ENCODE results near the gene DTYMK. TPM values are rescaled to one million over a fixed set of nuclear protein-coding genes. Genes with fewer than 3 reads are reported as not detected.

The DTYMK gene
- total RNA-seq, 1 donor from 2014 or later: 26.1 TPM

- Mint-ChIP-seq H3K36me3 (ENCODE audit: low read depth, unreplicated experiment) (peaks cover 35% of the 10 kb centered on the region), H3K27me3 (ENCODE audit: low read depth, unreplicated experiment) (no peaks in the 10 kb centered on the region), H3K4me3 (ENCODE audit: unreplicated experiment) (no peak overlapping the region), H3K4me1 (ENCODE audit: low read depth, unreplicated experiment) (peaks cover 5% of the 10 kb centered on the region), H3K9me3 (ENCODE audit: unreplicated experiment) (no peaks in the 10 kb centered on the region), H3K27ac (ENCODE audit: unreplicated experiment) (no peak overlapping the region)
- H3K27ac ChIP-seq (ENCODE audit: low read depth, low read length): no peak overlapping the region
- no peak overlapping the region for H3K4me2 ChIP-seq (ENCODE audit: low read length)
- H4K20me1 ChIP-seq (ENCODE audit: insufficient read depth, low read length): peaks cover 26% of the 10 kb centered on the region
- no peak for DNase-seq (ENCODE audit: low read depth)
- H3K4me1 ChIP-seq (ENCODE audit: insufficient read depth, low read length): no peaks in the 10 kb centered on the region
- peaks cover 5% of the 10 kb centered on the region for H3K79me2 ChIP-seq (ENCODE audit: insufficient read depth, low read length)
- peaks cover 28% of the 10 kb centered on the region for H3K36me3 ChIP-seq (ENCODE audit: insufficient read depth, low read length)
- no peaks in the 10 kb centered on the region for H3K27me3 ChIP-seq (ENCODE audit: insufficient read depth, low read length)
- FAIRE-seq: no peak
- no peak overlapping the region for H3K4me3 ChIP-seq (ENCODE audit: insufficient read depth, low read depth, low read length)
- no peaks in the 10 kb centered on the region for H3K9me3 ChIP-seq (ENCODE audit: insufficient read depth, low read depth, low read length)
- H2AFZ ChIP-seq (ENCODE audit: low read depth, low read length): no peak overlapping the region
- TF ChIP-seq CTCF (IDR thresholded peaks at IDR 0.05; ENCODE audit: insufficient read depth, low read depth, low read length) (no peak), EZH2 (IDR thresholded peaks at IDR 0.05; ENCODE audit: insufficient read depth, low read length) (no peak)
- H3K9ac ChIP-seq (ENCODE audit: low read length): no peak overlapping the region
These were observed 28.8 kb downstream of the DTYMK start for GRCh38 chr2:241657786-241658254.

GRCh38 chr2:241656190-241656741 lies 30.3 kb downstream of the DTYMK start:
- peaks cover 35% of the 10 kb centered on the region for H3K36me3 ChIP-seq (ENCODE audit: insufficient read depth, low read length)
- FAIRE-seq: no peak
- H3K36me3 Mint-ChIP-seq (ENCODE audit: low read depth, unreplicated experiment): peaks cover 38% of the 10 kb centered on the region

More at GRCh38 chr2:241656190-241656741, 30.3 kb downstream of the DTYMK start:
- Mint-ChIP-seq H3K4me1 (ENCODE audit: low read depth, unreplicated experiment) (peaks cover 5% of the 10 kb centered on the region), H3K4me3 (ENCODE audit: unreplicated experiment) (no peak overlapping the region), H3K27ac (ENCODE audit: unreplicated experiment) (no peak overlapping the region), H3K9me3 (ENCODE audit: unreplicated experiment) (no peaks in the 10 kb centered on the region), H3K27me3 (ENCODE audit: low read depth, unreplicated experiment) (no peaks in the 10 kb centered on the region)
- Histone ChIP-seq H3K9ac (ENCODE audit: low read length) (no peak overlapping the region), H3K27me3 (ENCODE audit: insufficient read depth, low read length) (no peaks in the 10 kb centered on the region), H4K20me1 (ENCODE audit: insufficient read depth, low read length) (peaks cover 36% of the 10 kb centered on the region), H3K4me2 (ENCODE audit: low read length) (no peak overlapping the region), H3K4me3 (ENCODE audit: insufficient read depth, low read depth, low read length) (no peak overlapping the region), H3K4me1 (ENCODE audit: insufficient read depth, low read length) (no peaks in the 10 kb centered on the region), H2AFZ (ENCODE audit: low read depth, low read length) (no peak overlapping the region), H3K27ac (ENCODE audit: low read depth, low read length) (no peak overlapping the region), H3K9me3 (ENCODE audit: insufficient read depth, low read depth, low read length) (no peaks in the 10 kb centered on the region), H3K79me2 (ENCODE audit: insufficient read depth, low read length) (peaks cover 20% of the 10 kb centered on the region)
- TF ChIP-seq CTCF (IDR thresholded peaks at IDR 0.05; ENCODE audit: insufficient read depth, low read depth, low read length) (no peak), EZH2 (IDR thresholded peaks at IDR 0.05; ENCODE audit: insufficient read depth, low read length) (no peak)
- DNase-seq (ENCODE audit: low read depth): no peak
